Cardiac muscle cell (in vitro differentiated cells and primary cell): Measurements from ENCODE around the gene RIPPLY1. TPM values are rescaled to one million over a fixed set of nuclear protein-coding genes. Genes with fewer than 3 reads are reported as not detected.

Experiments used
- DNase-seq, 2 donors: peaks; one replicate each; pipeline versions ENCODE4 v3.0.0 to v3.0.0-alpha.2; 2010 to 2017; ENCODE audit warnings: low read depth in 1 of 2, low spot score in 1 of 2
- H3K27ac ChIP-seq: fragments of 200-600 bp; sonication (generic); 2 replicates; pipeline ENCODE4 v1.5.1; 2016
- H3K27me3 ChIP-seq: fragments of 200-600 bp; sonication (generic); 2 replicates; pipeline ENCODE4 v1.6.0; 2016; ENCODE audit warnings: control low read depth
- H3K36me3 ChIP-seq: fragments of 200-600 bp; sonication (generic); 2 replicates; pipeline ENCODE4 v1.5.1; 2016; ENCODE audit warnings: control low read depth
- H3K4me1 ChIP-seq: fragments of 200-600 bp; sonication (generic); 2 replicates; pipeline ENCODE4 v1.8.1; 2017; ENCODE audit warnings: low read depth, mild to moderate bottlenecking, mixed run types
- H3K4me3 ChIP-seq: fragments of 200-600 bp; sonication (generic); 2 replicates; pipeline ENCODE4 v1.5.1; 2016; ENCODE audit warnings: mild to moderate bottlenecking
- H3K9me3 ChIP-seq: fragments of 200-600 bp; sonication (generic); 2 replicates; pipeline ENCODE4 v1.5.1; 2017; ENCODE audit warnings: low read depth, mild to moderate bottlenecking, control low read depth
- polyA plus RNA-seq: library from polyadenylated mRNA; unstranded; fragments of >200 nt; fragmentation: Nextera tagmentation; extraction: Ambion mirVana; gene quantifications from 2 replicates; pipeline ENCODE4 v1.2.1, GENCODE V29; 2016
- total RNA-seq: library from RNA; depleted of rRNA; stranded (reverse); fragments of >200 nt; gene quantifications from 2 replicates; pipeline ENCODE4 v1.2.3, GENCODE V29; 2016
- TF ChIP-seq, protein P1 (sequence below): IDR thresholded peaks from 2 replicates; pipeline ENCODE4 v1.5.1; 2012; ENCODE audit warnings: low read depth, mild to moderate bottlenecking, low read length

RIPPLY1 gene
- total and polyA plus RNA-seq, 2 experiments from 2014 or later, result 0.55 TPM; not detected in 1

DNA sequence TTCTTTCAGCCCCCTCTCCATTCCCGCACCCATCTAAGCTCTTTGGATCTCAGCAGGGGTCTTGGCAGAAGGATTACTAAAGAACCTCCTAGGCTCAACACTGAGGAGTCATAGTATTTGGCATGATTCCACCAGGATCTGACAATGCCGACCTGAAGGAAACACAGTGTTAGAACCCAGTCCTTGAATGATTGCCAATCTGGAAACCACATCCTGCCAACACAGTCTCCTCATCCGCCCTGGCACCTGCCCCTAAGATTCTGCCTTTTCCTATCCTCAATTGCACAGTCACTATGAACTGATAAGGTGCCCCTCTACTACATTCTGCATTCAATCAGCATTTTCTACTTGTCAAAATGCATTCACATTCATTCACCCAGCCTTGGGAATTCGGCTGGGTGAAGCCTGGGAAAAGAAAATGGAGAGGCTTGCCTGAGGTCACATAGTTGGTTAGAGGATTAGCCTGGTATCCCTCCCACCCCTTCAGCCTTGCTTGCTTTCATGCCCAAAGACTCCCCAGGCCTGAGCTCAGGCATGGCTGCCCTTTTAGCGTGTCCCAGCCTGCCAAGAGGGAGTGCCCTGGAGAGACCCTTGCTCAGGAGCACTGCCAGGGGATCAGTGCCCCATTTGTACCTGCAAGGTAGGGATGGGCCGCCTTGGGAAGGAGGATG is 14.8 kb upstream of the RIPPLY1 start:
- Histone ChIP-seq H3K9me3 (no peaks in the 10 kb centered on the region), H3K4me1 (peaks cover 25% of the 10 kb centered on the region), H3K4me3 (no peak overlapping the region), H3K27me3 (no peaks in the 10 kb centered on the region), H3K36me3 (no peaks in the 10 kb centered on the region), H3K27ac (no peak overlapping the region)
- DNase-seq, result peak in 1 of 2 donors; percentile 80
- TF ChIP-seq, protein P1, sequence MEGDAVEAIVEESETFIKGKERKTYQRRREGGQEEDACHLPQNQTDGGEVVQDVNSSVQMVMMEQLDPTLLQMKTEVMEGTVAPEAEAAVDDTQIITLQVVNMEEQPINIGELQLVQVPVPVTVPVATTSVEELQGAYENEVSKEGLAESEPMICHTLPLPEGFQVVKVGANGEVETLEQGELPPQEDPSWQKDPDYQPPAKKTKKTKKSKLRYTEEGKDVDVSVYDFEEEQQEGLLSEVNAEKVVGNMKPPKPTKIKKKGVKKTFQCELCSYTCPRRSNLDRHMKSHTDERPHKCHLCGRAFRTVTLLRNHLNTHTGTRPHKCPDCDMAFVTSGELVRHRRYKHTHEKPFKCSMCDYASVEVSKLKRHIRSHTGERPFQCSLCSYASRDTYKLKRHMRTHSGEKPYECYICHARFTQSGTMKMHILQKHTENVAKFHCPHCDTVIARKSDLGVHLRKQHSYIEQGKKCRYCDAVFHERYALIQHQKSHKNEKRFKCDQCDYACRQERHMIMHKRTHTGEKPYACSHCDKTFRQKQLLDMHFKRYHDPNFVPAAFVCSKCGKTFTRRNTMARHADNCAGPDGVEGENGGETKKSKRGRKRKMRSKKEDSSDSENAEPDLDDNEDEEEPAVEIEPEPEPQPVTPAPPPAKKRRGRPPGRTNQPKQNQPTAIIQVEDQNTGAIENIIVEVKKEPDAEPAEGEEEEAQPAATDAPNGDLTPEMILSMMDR, result no peak

DNA sequence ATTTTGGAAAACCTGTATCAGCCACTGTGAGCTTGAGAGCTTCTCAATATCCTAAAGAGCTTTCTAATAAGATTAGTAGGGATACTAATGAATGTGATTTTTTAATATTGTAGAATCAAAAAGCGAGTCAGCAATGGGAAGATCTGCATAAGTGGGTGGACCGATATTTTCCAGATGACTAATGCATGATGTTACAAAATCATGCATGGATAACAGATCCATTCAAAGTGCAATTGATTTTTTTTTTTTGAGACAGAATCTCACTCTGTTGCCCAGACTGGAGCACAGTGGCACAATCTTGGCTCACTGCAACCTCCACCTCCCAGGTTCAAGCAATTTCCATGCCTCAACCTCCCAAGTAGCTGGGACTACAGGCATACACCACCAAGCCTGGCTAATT is 9.7 kb upstream of the RIPPLY1 start:
- TF ChIP-seq, protein P1, result no peak
- Histone ChIP-seq H3K27ac (no peak overlapping the region), H3K36me3 (no peaks in the 10 kb centered on the region), H3K4me3 (no peak overlapping the region), H3K27me3 (no peaks in the 10 kb centered on the region), H3K9me3 (no peaks in the 10 kb centered on the region), H3K4me1 (no peaks in the 10 kb centered on the region)
- DNase-seq, result peak in 1 of 2 donors; percentile 39

DNA sequence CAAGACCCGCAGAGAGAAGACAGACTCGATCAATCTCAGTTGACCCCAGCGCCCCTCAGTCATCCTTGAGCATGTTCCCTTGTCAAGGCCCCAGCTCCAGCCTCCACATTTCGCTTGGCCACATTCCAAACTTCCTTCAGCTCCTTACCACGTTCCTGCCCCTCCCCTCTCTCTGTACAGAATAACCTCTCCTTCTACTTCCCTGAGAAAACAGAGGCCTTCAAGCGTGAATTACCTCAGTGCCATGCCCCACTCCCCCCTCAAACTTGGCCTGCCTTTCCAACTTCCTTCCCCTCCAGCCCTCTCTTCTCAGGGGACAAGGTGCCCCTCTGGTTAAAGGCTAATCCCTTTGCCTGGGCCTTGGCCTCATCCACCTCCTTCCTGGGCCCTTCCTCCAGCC is 3.2 kb upstream of the RIPPLY1 start:
- H3K4me1 ChIP-seq, result peaks cover 9% of the 10 kb centered on the region
- H3K27me3 ChIP-seq, result no peaks in the 10 kb centered on the region
- no peak overlapping the region for H3K4me3 ChIP-seq
- H3K9me3 ChIP-seq, result no peaks in the 10 kb centered on the region
- TF ChIP-seq, protein P1, result no peak
- peak; percentile 23 to 45 for DNase-seq
- H3K36me3 ChIP-seq, result no peaks in the 10 kb centered on the region
- no peak overlapping the region for H3K27ac ChIP-seq

DNA sequence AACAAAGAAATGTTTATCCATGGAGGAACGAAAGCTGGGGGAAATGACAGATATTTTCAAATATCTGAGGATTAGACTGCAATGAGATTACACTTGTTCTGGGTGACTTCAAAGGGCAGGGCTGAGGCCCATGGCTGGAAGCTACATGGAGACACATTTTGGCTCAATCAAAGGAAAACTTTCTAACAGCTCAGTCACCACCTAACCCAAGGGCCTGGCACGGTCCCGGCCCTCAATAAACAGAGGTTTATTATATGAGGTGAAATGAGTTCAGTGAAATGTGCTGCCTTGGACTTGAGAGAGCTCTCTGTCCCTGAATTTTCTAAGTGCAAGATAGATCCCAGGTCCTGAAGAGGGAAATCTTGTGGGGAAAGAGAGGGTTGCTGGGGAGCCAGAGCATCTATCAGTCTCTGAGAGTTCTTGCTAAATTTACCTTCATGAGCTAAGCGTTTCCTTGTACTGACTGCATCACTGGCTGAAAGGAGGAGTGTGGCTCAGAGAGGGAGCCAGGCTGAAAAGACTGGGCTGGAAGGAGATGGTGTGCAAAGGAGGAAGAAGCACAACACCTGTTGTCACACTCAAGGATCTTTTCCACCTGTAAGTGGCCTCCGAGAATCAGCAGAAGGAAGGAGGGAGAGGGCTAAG is 2.0 kb upstream of the RIPPLY1 start:
- Histone ChIP-seq H3K4me3 (no peak overlapping the region), H3K27ac (no peak overlapping the region), H3K36me3 (no peaks in the 10 kb centered on the region), H3K4me1 (peaks cover 9% of the 10 kb centered on the region), H3K9me3 (no peaks in the 10 kb centered on the region), H3K27me3 (no peaks in the 10 kb centered on the region)
- TF ChIP-seq, protein P1, result no peak
- DNase-seq, result no peak

DNA sequence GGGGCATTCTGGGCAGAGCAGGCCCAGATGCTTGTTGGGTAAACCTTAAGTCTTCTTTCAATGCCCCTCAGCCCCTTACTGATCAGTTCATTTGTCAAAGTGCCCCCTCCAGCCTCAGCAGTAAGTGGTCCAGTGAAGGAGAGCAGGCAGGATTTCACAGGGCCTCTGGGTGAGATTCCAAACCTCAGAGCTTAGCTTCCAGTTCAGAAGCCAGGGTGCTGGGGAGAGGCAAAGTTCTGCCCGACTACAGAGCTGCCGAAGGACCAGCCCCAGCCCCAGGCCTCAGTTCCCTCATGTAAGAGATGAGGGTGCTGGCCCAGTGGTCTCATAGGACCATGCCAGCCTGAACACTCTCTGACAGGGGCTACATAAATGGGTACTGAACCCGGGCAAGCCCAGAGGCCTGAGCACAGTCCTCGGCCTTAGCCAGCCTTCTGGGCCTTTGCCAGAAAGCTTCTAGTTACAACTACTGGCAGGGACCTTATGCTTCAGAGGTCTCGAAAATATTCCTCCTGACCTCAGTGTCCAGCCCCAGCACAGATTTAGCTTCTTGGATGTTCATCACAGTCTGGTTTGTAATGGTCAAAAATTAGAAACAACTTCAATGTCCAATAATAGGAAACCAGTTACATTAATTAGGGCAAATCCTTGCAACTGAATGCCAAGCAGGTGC is 851 bp upstream of the RIPPLY1 start:
- Histone ChIP-seq H3K27ac (peak overlapping the region; percentile 26), H3K27me3 (no peaks in the 10 kb centered on the region), H3K4me3 (no peak overlapping the region), H3K9me3 (no peaks in the 10 kb centered on the region), H3K36me3 (no peaks in the 10 kb centered on the region), H3K4me1 (peaks cover 16% of the 10 kb centered on the region)
- DNase-seq, result no peak
- TF ChIP-seq, protein P1, result no peak
